GM12892 (cell line): ENCODE measurements around the gene GGT5.

Experiments
- DNase-seq: peaks from one replicate; pipeline ENCODE4 v3.0.0; 2011; ENCODE audit not compliant: insufficient read length
- FAIRE-seq: peaks from 2 replicates; lab custom pipeline; 2011; peaks lifted over from hg19 to GRCh38; lab: Jason Lieb, UNC
- POLR2A ChIP-seq: IDR thresholded peaks from 2 replicates; pipeline ENCODE4 v1.6.1; 2011; ENCODE audit warnings: low read depth, low read length, control low read depth
- POLR2AphosphoS5 ChIP-seq: IDR thresholded peaks from 2 replicates; pipeline ENCODE4 v1.6.1; 2011; ENCODE audit warnings: low read depth, low read length, control low read depth
- TAF1 ChIP-seq: IDR thresholded peaks from 2 replicates; pipeline ENCODE4 v1.6.1; 2011; ENCODE audit warnings: low read depth, mild to moderate bottlenecking, control low read depth, low read length, borderline replicate concordance

Gene GGT5

DNA sequence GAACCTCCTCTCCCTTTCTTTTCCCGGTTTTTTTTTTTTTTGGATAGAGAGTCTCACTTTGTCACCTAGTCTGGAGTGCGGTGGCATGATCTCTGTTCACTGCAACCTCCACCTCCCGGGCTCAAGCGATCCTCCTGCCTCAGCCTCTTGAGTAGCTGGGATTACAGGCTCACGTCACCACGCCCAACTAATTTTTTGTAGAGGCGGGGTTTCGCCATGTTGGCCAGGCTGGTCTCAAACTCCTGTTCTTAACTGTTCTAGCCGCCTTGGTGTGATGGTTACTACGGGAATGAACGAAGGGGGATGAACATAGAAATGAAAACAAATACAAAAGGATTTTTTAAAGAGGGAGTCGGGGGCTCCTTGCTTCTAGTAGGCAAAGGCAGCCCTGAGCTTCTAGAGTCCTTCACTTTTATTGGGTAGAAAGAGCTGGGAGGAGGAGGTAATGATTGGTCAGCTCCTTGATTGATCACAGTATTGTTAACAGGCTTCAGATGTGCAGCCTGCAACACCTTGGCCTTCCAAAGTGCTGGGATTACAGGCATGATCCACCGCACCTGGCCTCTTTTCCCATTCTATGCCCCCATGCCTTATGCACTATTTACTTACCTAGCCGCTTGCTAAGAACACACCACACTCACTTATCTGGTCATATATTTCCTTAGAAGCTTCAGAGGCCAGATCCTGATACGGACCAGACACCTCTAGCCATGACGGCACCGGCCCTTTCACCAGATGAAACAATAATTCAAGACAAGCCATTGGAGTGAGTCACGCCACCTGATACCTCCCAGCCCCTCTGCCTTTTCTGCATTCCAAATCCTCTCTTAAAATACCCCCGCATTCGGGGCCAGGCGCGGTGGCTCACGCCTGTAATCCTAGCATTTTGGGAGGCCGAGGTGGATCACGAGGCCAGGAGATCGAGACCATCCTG, 42.9 kb downstream of the GGT5 start:
- DNase-seq (no peak), FAIRE-seq (no peak)
- TF ChIP-seq TAF1 (no peak), POLR2A (no peak), POLR2AphosphoS5 (no peak)

- TF ChIP-seq TAF1 (no peak), POLR2AphosphoS5 (no peak), POLR2A (no peak)
- FAIRE-seq (no peak), DNase-seq (no peak)
These were observed 44.2 kb downstream of the GGT5 start for GRCh38 chr22:24200619-24201212.

DNA sequence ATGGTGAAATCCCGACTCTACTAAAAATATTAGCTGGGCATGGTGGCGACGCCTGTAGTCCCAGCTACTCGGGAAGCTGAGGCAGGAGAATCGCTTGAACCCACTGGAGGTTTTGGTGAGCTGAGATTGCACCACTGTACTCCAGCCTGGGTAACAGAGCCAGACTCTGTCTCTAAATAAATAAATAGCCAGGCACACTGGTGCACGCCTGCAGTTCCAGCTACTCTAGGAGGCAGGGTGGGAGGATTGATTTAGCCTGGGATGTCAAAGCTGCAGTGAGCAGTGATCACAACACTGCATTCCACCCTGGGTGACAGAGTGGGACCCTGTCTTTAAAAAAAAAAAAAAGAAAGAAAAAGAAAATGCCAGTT, 46.2 kb downstream of the GGT5 start:
- no peak for TF ChIP-seq TAF1
- no peak for TF ChIP-seq POLR2AphosphoS5
- TF ChIP-seq POLR2A, result no peak
- FAIRE-seq, result no peak

DNA sequence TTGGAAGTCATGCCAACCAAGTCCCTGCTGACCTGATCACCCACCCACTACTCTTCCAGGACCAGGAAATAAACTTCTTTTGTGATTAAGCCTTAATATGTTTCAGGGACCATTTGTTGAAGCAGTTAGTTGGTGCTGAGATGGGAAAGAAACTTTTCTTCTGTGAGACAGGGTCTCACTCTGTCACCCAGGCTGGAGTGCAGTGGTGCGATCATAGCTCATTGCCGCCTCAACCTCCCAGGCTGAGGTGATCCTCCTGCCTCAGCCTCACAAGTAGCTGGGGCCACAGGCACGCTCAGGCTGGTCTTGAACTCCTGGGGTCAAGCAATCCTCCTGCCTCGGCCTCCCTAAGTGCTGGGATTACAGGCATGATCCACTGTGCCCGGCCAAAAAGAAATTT, 53.0 kb downstream of the GGT5 start:
- DNase-seq (no peak), FAIRE-seq (no peak)
- TF ChIP-seq TAF1 (no peak), POLR2AphosphoS5 (no peak), POLR2A (no peak)

More for the DNA sequence above, 46.2 kb downstream of the GGT5 start:
- no peak for DNase-seq

DNA sequence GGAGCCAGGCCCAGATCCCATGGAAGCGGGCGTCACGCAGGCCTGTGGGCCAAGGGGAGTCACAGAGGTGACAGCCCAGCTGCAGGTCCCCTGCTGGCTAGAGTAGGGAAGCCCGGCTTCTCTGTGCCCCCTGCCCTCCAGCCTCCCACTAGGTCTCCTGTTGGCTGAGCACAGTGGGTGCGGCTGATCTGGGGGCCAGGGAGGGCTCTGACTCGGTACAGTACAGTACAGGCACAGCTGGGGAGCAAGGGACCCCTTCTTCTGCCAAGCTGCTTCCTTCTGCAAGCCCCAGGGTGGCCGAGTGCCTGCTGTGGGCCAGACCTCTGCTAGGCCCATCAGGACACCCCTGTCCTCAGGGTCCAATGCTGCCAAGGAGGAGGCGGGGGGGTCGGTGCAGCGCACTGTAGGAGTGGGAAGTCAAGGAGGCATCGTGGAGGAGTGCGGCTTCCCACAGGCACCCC, 53.5 kb downstream of the GGT5 start:
- FAIRE-seq, result no peak
- TF ChIP-seq POLR2A (no peak), POLR2AphosphoS5 (no peak), TAF1 (no peak)
- DNase-seq, result peak; percentile 24

GRCh38 chr22:24190596-24191208, 54.2 kb downstream of the GGT5 start:
- TF ChIP-seq TAF1 (no peak), POLR2AphosphoS5 (no peak), POLR2A (no peak)
- peak; percentile 10 for DNase-seq
- FAIRE-seq, result no peak

DNA sequence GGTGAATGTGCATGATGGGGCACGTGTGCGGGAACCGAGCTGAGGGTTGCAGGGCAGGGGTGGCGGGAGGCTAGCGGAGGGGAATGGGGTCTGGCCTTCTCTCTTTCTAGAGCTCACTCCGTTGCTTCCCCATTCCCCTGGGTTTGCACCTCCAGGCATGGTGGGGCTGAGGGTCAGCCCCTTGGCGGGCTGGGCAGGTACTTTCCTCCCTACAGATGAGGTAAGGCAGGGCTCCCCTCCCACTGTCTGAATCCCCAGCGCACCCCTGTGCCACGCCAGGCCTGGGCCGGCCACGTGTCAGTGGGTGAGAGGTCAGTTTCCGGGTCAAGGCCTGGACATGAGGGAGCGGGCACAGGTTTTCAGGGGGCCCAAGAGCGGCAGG, 54.7 kb downstream of the GGT5 start:
- DNase-seq, result peak; percentile 22
- TF ChIP-seq TAF1 (no peak), POLR2A (no peak)
- FAIRE-seq, result no peak

DNA sequence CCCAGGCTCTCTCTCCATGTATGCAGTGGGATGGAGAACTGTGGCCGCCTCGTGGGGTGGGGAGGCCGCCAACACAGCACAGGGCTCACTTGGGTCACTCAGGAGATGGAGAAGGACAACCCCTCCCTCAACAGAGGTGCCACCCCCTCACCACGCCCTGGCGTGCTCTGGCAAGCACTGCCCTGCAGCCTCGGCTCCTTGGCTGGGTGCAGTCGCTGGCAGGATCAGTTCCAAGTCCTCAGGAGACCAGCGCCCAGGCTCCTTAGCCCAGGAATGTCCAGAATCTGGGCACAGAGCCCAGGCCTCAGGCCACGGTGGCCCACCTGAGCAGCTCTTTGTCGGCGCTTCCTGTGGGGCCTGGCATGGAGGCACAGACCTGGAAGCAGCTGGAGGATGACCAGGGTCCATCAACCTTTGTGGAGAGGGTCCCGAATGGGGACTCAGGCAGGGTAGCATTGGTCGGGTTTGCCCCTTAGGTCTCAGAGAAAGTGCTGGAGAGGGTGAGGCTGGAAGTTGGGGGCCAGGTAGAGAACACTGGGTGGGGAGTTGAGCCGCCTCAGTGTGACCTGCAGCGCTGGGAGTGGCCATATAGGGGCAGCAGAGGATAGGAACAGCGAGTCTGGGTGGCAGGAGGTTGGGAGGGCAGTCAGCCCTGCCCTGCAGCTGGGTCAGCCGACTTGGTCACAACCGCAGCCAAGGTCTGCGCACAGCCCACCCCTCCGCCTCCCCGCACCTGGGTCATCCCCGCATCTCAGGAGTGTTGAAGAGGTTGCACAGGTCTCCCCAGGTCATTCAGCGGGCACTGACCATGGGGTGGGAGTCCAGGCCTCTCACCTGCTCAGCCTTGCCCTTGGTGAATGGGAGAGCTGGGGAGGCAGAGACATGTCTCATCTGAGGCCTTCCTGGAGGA, 55.4 kb downstream of the GGT5 start:
- no peak for TF ChIP-seq POLR2AphosphoS5
- TF ChIP-seq TAF1, result no peak
- TF ChIP-seq POLR2A, result no peak
- FAIRE-seq, result peak; percentile 86
- peak; percentile 79 for DNase-seq

- no peak for TF ChIP-seq POLR2A
- no peak for TF ChIP-seq POLR2AphosphoS5
- TF ChIP-seq TAF1, result no peak
- FAIRE-seq, result no peak
- DNase-seq, result peak; percentile 17
These were observed 56.1 kb downstream of the GGT5 start for GRCh38 chr22:24188705-24189248.

DNA sequence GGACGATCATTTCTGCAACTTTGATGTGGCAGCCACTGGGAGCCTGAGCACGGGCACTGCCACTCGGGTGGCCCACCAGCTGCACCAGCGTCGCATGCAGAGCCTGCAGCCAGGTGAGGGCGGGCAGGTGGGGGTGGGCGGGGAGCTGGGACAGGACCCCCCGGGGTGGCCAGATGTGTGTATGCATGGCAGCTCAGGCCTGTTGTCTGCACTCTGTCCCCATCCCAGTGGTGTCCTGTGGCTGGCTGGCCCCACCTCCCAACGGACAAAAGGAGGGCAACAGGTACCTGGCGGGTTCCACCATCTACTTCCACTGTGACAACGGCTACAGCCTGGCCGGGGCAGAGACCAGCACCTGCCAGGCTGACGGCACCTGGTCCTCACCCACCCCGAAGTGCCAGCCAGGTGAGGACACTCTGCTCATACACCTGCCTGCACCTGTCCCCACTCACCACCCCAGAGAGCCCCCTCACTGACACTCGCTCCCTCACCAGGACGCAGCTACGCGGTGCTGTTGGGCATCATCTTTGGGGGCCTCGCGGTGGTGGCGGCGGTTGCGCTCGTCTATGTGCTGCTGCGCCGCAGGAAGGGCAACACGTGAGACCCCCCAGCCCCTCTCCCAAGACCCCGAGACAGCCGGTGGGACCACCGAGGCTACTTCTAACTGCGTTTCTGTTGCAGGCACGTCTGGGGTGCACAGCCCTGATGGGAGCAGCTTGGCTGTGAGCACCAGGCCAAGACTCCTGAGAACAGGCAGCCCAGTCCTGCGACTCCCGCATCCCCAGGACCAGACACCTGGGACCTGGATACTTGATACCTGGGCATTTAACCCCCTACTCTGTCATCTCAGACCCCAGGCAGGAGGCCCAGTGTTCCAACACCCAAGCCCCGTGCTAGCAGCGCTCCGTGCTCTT, 56.9 kb downstream of the GGT5 start:
- DNase-seq (peak; percentile 13), FAIRE-seq (no peak)
- TF ChIP-seq POLR2AphosphoS5 (no peak), POLR2A (no peak), TAF1 (no peak)
